HG03108 (cell line): ENCODE data around the gene HMX1.
A peak's percentile ranks its signal among the peaks of the same experiment; 100 is the strongest.

Experiments used
- ATAC-seq: cut with Tn5 transposase; IDR thresholded peaks from one replicate; pipeline ENCODE4 v1.9.1; 2021; ENCODE audit warnings: moderate library complexity; ENCODE audit not compliant: unreplicated experiment

HMX1 gene

GRCh38 chr4:8871417-8872401 lies at the start of gene HMX1:
HMX1 (minus strand) TSS chr4:8871839; CDS start chr4:8871614, 225 bp downstream.
- no peak for ATAC-seq

- ATAC-seq = no peak
These were observed 49.3 kb upstream of the HMX1 start for GRCh38 chr4:8920969-8921368.

GRCh38 chr4:8920289-8920965 lies 48.8 kb upstream of the HMX1 start:
- ATAC-seq = no peak

GRCh38 chr4:8919651-8920288 lies 48.1 kb upstream of the HMX1 start:
- ATAC-seq = no peak

GRCh38 chr4:8917868-8918783 lies 46.5 kb upstream of the HMX1 start:
- peak; percentile 65 for ATAC-seq

- no peak for ATAC-seq
These were observed 45.7 kb upstream of the HMX1 start for GRCh38 chr4:8917321-8917811.

GRCh38 chr4:8916906-8917305 lies 45.3 kb upstream of the HMX1 start:
- ATAC-seq = no peak

GRCh38 chr4:8916351-8916885 lies 44.8 kb upstream of the HMX1 start:
- ATAC-seq = no peak

GRCh38 chr4:8915201-8916200 lies 43.9 kb upstream of the HMX1 start:
- ATAC-seq = no peak

- ATAC-seq = no peak
These were observed 43.0 kb upstream of the HMX1 start for GRCh38 chr4:8914461-8915171.

- no peak for ATAC-seq
These were observed 42.3 kb upstream of the HMX1 start for GRCh38 chr4:8913858-8914460.

GRCh38 chr4:8913121-8913857 lies 41.6 kb upstream of the HMX1 start:
- ATAC-seq = no peak

GRCh38 chr4:8912506-8912905 lies 40.9 kb upstream of the HMX1 start:
- ATAC-seq = no peak

- no peak for ATAC-seq
These were observed 40.4 kb upstream of the HMX1 start for GRCh38 chr4:8912089-8912455.

- ATAC-seq = no peak
These were observed 39.9 kb upstream of the HMX1 start for GRCh38 chr4:8911316-8912088.

GRCh38 chr4:8910822-8911315 lies 39.2 kb upstream of the HMX1 start:
- no peak for ATAC-seq
